Measurements from ENCODE around the gene DYSF.

DNA sequence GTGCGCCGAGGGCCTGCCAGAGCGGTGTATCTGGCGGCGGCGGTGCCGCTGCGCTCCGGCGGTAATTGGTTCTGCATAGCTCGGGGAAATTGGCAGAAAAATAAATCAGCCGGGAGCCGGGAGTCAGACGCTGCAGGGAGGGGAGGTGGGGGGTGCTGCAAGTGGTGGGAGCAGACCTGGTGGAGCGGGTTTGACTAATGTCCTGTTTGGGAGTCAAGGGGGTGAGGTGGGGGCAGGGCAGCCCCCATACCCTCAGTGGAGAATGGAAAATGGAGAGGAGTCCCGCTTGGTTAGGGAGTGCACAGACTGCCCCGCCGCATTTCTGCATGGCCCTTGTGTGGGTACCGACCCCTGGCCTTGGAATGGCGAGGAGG lies 107.3 kb downstream of the DYSF start:
- TF ChIP-seq ARNT (IDR thresholded peaks at IDR 0.05), result no peak
- no peak for TF ChIP-seq TARDBP (IDR thresholded peaks at IDR 0.05)
- TF ChIP-seq SUZ12 (IDR thresholded peaks at IDR 0.05), result no peak
- TF ChIP-seq SP1 (IDR thresholded peaks at IDR 0.05), result no peak
